H1 (cell line): ENCODE measurements around the gene CPM. TPM values are rescaled to one million over a fixed set of nuclear protein-coding genes. Genes with fewer than 3 reads are reported as not detected.

Source experiments
- CTCF ChIA-PET: fragments of 300-600 bp; sonication (Branson Sonifier 250); formaldehyde crosslinking; loops from one replicate; lab custom pipeline; 2021; ENCODE audit not compliant: partially characterized antibody; lab: Charles Lee
- POLR2A ChIA-PET: fragments of 300-600 bp; sonication (Branson Sonifier 250); formaldehyde crosslinking; loops from one replicate; lab custom pipeline; 2021; ENCODE audit warnings: inconsistent platforms; ENCODE audit not compliant: partially characterized antibody; lab: Charles Lee
- DNase-seq, 2 experiments: peaks; one replicate each; pipeline versions ENCODE4 v3.0.0 to v3.0.0-alpha.2; 2010 to 2022; ENCODE audit warnings: low spot score in 2 of 2, low read depth in 1 of 2, mixed read lengths in 1 of 2
- FAIRE-seq: peaks from 2 replicates; lab custom pipeline; 2011; peaks lifted over from hg19 to GRCh38; lab: Jason Lieb, UNC
- H2AFZ ChIP-seq: 2 replicates; pipeline ENCODE4 v1.8.1; 2012; ENCODE audit warnings: low read length, inconsistent platforms
- H2AK5ac ChIP-seq: 2 replicates; pipeline ENCODE4 v1.6.1; 2013; ENCODE audit warnings: low read depth, low read length
- H2BK120ac ChIP-seq: replicated peaks from 2 replicates; pipeline ENCODE3; 2013; ENCODE audit warnings: low read depth, low read length, inconsistent platforms
- H2BK12ac ChIP-seq: 2 replicates; pipeline ENCODE4 v1.6.1; 2013; ENCODE audit warnings: low read depth, low read length
- H2BK15ac ChIP-seq: 2 replicates; pipeline ENCODE4 v1.6.1; 2013; ENCODE audit warnings: low read length
- H2BK20ac ChIP-seq: 2 replicates; pipeline ENCODE4 v1.6.1; 2013; ENCODE audit warnings: low read length
- H2BK5ac ChIP-seq: 2 replicates; pipeline ENCODE4 v1.6.1; 2013; ENCODE audit warnings: low read depth, low read length
- H3K14ac ChIP-seq: 2 replicates; pipeline ENCODE4 v1.6.1; 2013; ENCODE audit warnings: inconsistent platforms; ENCODE audit not compliant: insufficient read length
- H3K18ac ChIP-seq: 2 replicates; pipeline ENCODE4 v1.6.1; 2013; ENCODE audit warnings: low read length; ENCODE audit errors: extremely low read depth
- H3K23ac ChIP-seq: 2 replicates; pipeline ENCODE4 v1.6.1; 2013; ENCODE audit warnings: inconsistent platforms; ENCODE audit not compliant: insufficient read length
- H3K23me2 ChIP-seq: 2 replicates; pipeline ENCODE4 v1.6.1; 2013; ENCODE audit warnings: low read depth, low read length
- H3K27ac ChIP-seq: 2 replicates; pipeline ENCODE4 v1.6.1; 2011; ENCODE audit warnings: low read depth, low read length, inconsistent platforms
- H3K27me3 ChIP-seq, 4 experiments: replicated peaks in 1 of 4; 1 replicate in 1 of 4; 2 replicates in 3 of 4; pipeline versions ENCODE4 v1.6.1 to v1.8.1; 2011 to 2013; ENCODE audit warnings: low read length in 3 of 4, mild to moderate bottlenecking in 3 of 4, inconsistent platforms in 2 of 4, mixed read lengths in 2 of 4, moderate library complexity in 1 of 4; ENCODE audit not compliant: control insufficient read depth in 3 of 4, insufficient read depth in 3 of 4; ENCODE audit errors: extremely low read depth in 1 of 4
- H3K36me3 ChIP-seq, 4 experiments: 2 replicates each; pipeline versions ENCODE4 v1.6.1 to v1.8.1; 2011 to 2013; ENCODE audit warnings: mild to moderate bottlenecking in 4 of 4, low read length in 3 of 4, moderate library complexity in 2 of 4, control low read depth in 1 of 4, inconsistent platforms in 1 of 4; ENCODE audit not compliant: insufficient read depth in 4 of 4, control insufficient read depth in 2 of 4
- H3K4ac ChIP-seq: replicated peaks from 2 replicates; pipeline ENCODE3; 2013; ENCODE audit warnings: low read length, low read depth, mixed read lengths, inconsistent platforms; ENCODE audit not compliant: insufficient read length
- H3K4me1 ChIP-seq, 4 experiments: replicated peaks in 1 of 4; 1 replicate in 1 of 4; 2 replicates in 3 of 4; pipeline versions ENCODE4 v1.6.1 to v1.8.1; 2011 to 2013; ENCODE audit warnings: low read length in 3 of 4, inconsistent platforms in 2 of 4, mixed read lengths in 1 of 4; ENCODE audit not compliant: insufficient read depth in 4 of 4, control insufficient read depth in 3 of 4
- H3K4me2 ChIP-seq, 2 experiments: 2 replicates each; pipeline versions ENCODE4 v1.6.1 to v1.8.1; 2011 to 2013; ENCODE audit warnings: low read depth in 2 of 2, low read length in 2 of 2, control low read depth in 1 of 2, inconsistent platforms in 1 of 2, mild to moderate bottlenecking in 1 of 2; ENCODE audit not compliant: insufficient read depth in 1 of 2
- H3K4me3 ChIP-seq, 4 experiments: fragments of 200-600, 300-600 bp in 1 of 4; sonication (generic), shearing (Covaris generic), sonication (Bioruptor Twin) in 1 of 4; 2 replicates each; pipeline versions ENCODE4 v1.5.1 to v1.8.1; 2011 to 2016; ENCODE audit warnings: low read length in 4 of 4, low read depth in 3 of 4, control low read depth in 2 of 4, inconsistent platforms in 2 of 4, mild to moderate bottlenecking in 2 of 4, mixed read lengths in 1 of 4, moderate library complexity in 1 of 4; ENCODE audit not compliant: insufficient read depth in 2 of 4; ENCODE audit errors: extremely low read depth in 1 of 4
- H3K56ac ChIP-seq: replicated peaks from 2 replicates; pipeline ENCODE3; 2013; ENCODE audit warnings: low read depth, mild to moderate bottlenecking, mixed read lengths, low read length, inconsistent platforms; ENCODE audit not compliant: insufficient read length
- H3K79me1 ChIP-seq: 2 replicates; pipeline ENCODE4 v1.6.1; 2013; ENCODE audit warnings: low read depth, low read length, control low read depth
- H3K79me2 ChIP-seq, 2 experiments: 2 replicates each; pipeline versions ENCODE4 v1.6.1 to v1.8.1; 2012 to 2013; ENCODE audit warnings: low read length in 2 of 2, mild to moderate bottlenecking in 2 of 2, inconsistent platforms in 1 of 2; ENCODE audit not compliant: insufficient read depth in 2 of 2, control insufficient read depth in 1 of 2
- H3K9ac ChIP-seq, 4 experiments: replicated peaks in 1 of 4; 1 replicate in 1 of 4; 2 replicates in 3 of 4; pipeline versions ENCODE4 v1.6.1 to v1.8.1; 2011 to 2013; ENCODE audit warnings: low read depth in 3 of 4, low read length in 3 of 4, control low read depth in 2 of 4, mild to moderate bottlenecking in 2 of 4, moderate library complexity in 2 of 4, inconsistent platforms in 1 of 4; ENCODE audit errors: extremely low read depth in 1 of 4
- H3K9me3 ChIP-seq, 2 experiments: 2 replicates each; pipeline versions ENCODE4 v1.6.1 to v1.8.1; 2012 to 2013; ENCODE audit warnings: mild to moderate bottlenecking in 2 of 2, moderate library complexity in 2 of 2, control low read depth in 1 of 2, inconsistent platforms in 1 of 2, low read depth in 1 of 2, low read length in 1 of 2, mixed read lengths in 1 of 2; ENCODE audit not compliant: insufficient read depth in 2 of 2
- H4K20me1 ChIP-seq, 2 experiments: replicated peaks in 1 of 2; 2 replicates each; pipeline versions ENCODE3 to v1.8.1; 2011 to 2013; ENCODE audit warnings: inconsistent platforms in 2 of 2, low read length in 2 of 2, mild to moderate bottlenecking in 1 of 2; ENCODE audit not compliant: insufficient read depth in 2 of 2, control insufficient read depth in 1 of 2
- H4K5ac ChIP-seq: 2 replicates; pipeline ENCODE4 v1.6.1; 2013; ENCODE audit warnings: low read length, low read depth, mixed read lengths, inconsistent platforms; ENCODE audit not compliant: insufficient read length
- H4K8ac ChIP-seq: 2 replicates; pipeline ENCODE4 v1.8.0; 2013; ENCODE audit warnings: mild to moderate bottlenecking, moderate library complexity, low read length, inconsistent platforms; ENCODE audit not compliant: insufficient read depth; ENCODE audit errors: extremely low read depth
- H4K91ac ChIP-seq: replicated peaks from 2 replicates; pipeline ENCODE3; 2013; ENCODE audit warnings: low read length, mixed read lengths, inconsistent platforms; ENCODE audit not compliant: insufficient read length
- RNF2 ChIP-seq: fragments of 200-900, 300-1000 bp; sonication (generic); IDR thresholded peaks from 2 replicates; pipeline ENCODE4 v1.7.1; 2016; ENCODE audit warnings: borderline replicate concordance, low read depth, mild to moderate bottlenecking, antibody characterized with exemption, low read length; ENCODE audit not compliant: poor library complexity, severe bottlenecking; ENCODE audit errors: missing control alignments
- WGBS, 2 experiments: shearing (Covaris generic) in 1 of 2; methylation state at CpG; one replicate each; pipeline versions ENCODE4 v1.1.6 to v1.1.7; 2013 to 2015; ENCODE audit warnings: low lambda C conversion rate in 2 of 2, mixed read lengths in 2 of 2, inconsistent platforms in 1 of 2, low coverage in 1 of 2, missing lambda C conversion rate in 1 of 2; ENCODE audit not compliant: insufficient replicate concordance in 2 of 2, insufficient coverage in 1 of 2, insufficient read length in 1 of 2; ENCODE audit errors: extremely low coverage in 1 of 2, missing lambda C conversion rate in 1 of 2; 5-methylcytosine and 5-hydroxymethylcytosine counted together
- polyA plus RNA-seq, 7 experiments: library from polyadenylated mRNA; depleted of rRNA in 3 of 7; stranded (reverse) in 5 of 7; unstranded in 2 of 7; fragments of >200 nt in 5 of 7; fragments of 200-250 nt in 2 of 7; gene quantifications; 1 replicate in 5 of 7; 2 replicates in 1 of 7; 4 replicates in 1 of 7; pipeline versions ENCODE4 v1.2.1 to v1.2.3, GENCODE V29; 2011 to 2013; ENCODE audit warnings: missing spikeins in 2 of 7, mixed read lengths in 2 of 7
- total RNA-seq: library from RNA; stranded (reverse); fragmentation: NEBNext Ultra II Directional; extraction: Animal tissue kit (Norgen Biotek cat#: 25700); gene quantifications from 2 replicates; pipeline ENCODE4 v1.2.1, GENCODE V29; 2021

The CPM gene
- total and polyA plus RNA-seq, 2 of the 8 experiments (the other 6 are each of a cell fraction or from before 2014, with no cell fraction given) = 0.33 to 3.1 TPM

- Histone ChIP-seq H3K4ac (no peak overlapping the region), H4K5ac (no peak overlapping the region), H3K4me2 (no peak overlapping the region; a peak in 1 of 4 replicates), H3K23ac (no peak overlapping the region), H2AK5ac (no peak overlapping the region), H2BK120ac (no peak overlapping the region), H3K9me3 (no peaks in the 10 kb centered on the region), H3K9ac (no peak overlapping the region), H3K56ac (no peak overlapping the region), H3K36me3 (no peaks in the 10 kb centered on the region), H2BK12ac (no peak overlapping the region), H2BK20ac (no peak overlapping the region), H4K8ac (no peak overlapping the region), H3K79me1 (no peaks in the 10 kb centered on the region), H2AFZ (no peak overlapping the region), H4K91ac (no peak overlapping the region), H2BK15ac (no peak overlapping the region), H3K18ac (no peak overlapping the region), H3K4me3 (no peak overlapping the region), H3K27ac (no peak overlapping the region), H3K23me2 (peaks cover 12% of the 10 kb centered on the region), H3K27me3 (peaks cover 10 to 29% (median 24%) of the 10 kb centered on the region in 4 experiments), H3K14ac (no peak overlapping the region), H3K4me1 (peaks cover 0 to 7% (median 1%) of the 10 kb centered on the region in 4 experiments; a peak in 5 of 7 replicates), H2BK5ac (no peak overlapping the region), H4K20me1 (no peaks in the 10 kb centered on the region), H3K79me2 (no peaks in the 10 kb centered on the region)
- ChIA-PET POLR2A (no interaction called here), CTCF (interaction anchor here (0.8 kb wide), 1 partner anchor 73 kb away, joined by 3 read pairs; no protein-coding TSS in a partner anchor)
- DNase-seq (no peak), FAIRE-seq (no peak)
- 93% methylated on average over 9 of the region's 9 CpGs; no CpG with 5 or more reads in 1 of the 2 experiments for WGBS, 2 experiments
- TF ChIP-seq RNF2 = no peak
Observed at GRCh38 chr12:68934392-68934791, 1.4 kb upstream of the CPM start.
